ENCODE data around the gene DOCK3.

- TF ChIP-seq CTCF (IDR thresholded peaks at IDR 0.05; ENCODE audit: low read length) (no peak), EZH2phosphoT487 (IDR thresholded peaks at IDR 0.05; ENCODE audit: low read length) (no peak)
These were observed 706.0 kb downstream of the DOCK3 start for GRCh38 chr3:51380601-51381332.
